Measurements from ENCODE around the gene ATP1B3.
"Not testable (repeated sequence)": the region's sequence is repeated elsewhere in the genome, so short reads cannot be mapped to it uniquely, and the experiment has no call there.

Gene ATP1B3

GRCh38 chr3:141876381-141876890, at the start of gene ATP1B3:
TSS of gene ATP1B3 (plus strand) at chr3:141876643. CDS start at chr3:141876802, 159 bp downstream.
- no peaks in the 10 kb centered on the region for H3K27me3 Mint-ChIP-seq (ENCODE audit: low read depth)
- no peaks in the 10 kb centered on the region for H3K9me3 Mint-ChIP-seq
- H3K36me3 Mint-ChIP-seq (ENCODE audit: low read depth), result peaks cover 2% of the 10 kb centered on the region
- H3K4me1 Mint-ChIP-seq (ENCODE audit: low read depth), result peaks cover 27% of the 10 kb centered on the region
- H3K27ac Mint-ChIP-seq, result peak within 1 kb of the TSS; percentile 90
- H3K4me3 Mint-ChIP-seq, result peak within 1 kb of the TSS; percentile 88

- no peak overlapping the region for H3K27ac Mint-ChIP-seq
Measured at GRCh38 chr3:141828487-141828886, 48.0 kb upstream of the ATP1B3 start.

GRCh38 chr3:141828890-141829289, 47.6 kb upstream of the ATP1B3 start:
- H3K9me3 Mint-ChIP-seq, result no peaks in the 10 kb centered on the region
- no peaks in the 10 kb centered on the region for H3K36me3 Mint-ChIP-seq (ENCODE audit: low read depth)
- H3K4me3 Mint-ChIP-seq, result no peak overlapping the region
- H3K4me1 Mint-ChIP-seq (ENCODE audit: low read depth), result no peaks in the 10 kb centered on the region
- no peak overlapping the region for H3K27ac Mint-ChIP-seq
- peaks cover 9% of the 10 kb centered on the region for H3K27me3 Mint-ChIP-seq (ENCODE audit: low read depth)

More at GRCh38 chr3:141828487-141828886, 48.0 kb upstream of the ATP1B3 start:
- Mint-ChIP-seq H3K4me1 (ENCODE audit: low read depth) (no peaks in the 10 kb centered on the region), H3K27me3 (ENCODE audit: low read depth) (peaks cover 9% of the 10 kb centered on the region), H3K4me3 (no peak overlapping the region), H3K36me3 (ENCODE audit: low read depth) (no peaks in the 10 kb centered on the region), H3K9me3 (no peaks in the 10 kb centered on the region)

- H3K27me3 Mint-ChIP-seq (ENCODE audit: low read depth), result peaks cover 9% of the 10 kb centered on the region
- H3K4me3 Mint-ChIP-seq, result no peak overlapping the region
- no peaks in the 10 kb centered on the region for H3K4me1 Mint-ChIP-seq (ENCODE audit: low read depth)
- no peak overlapping the region for H3K27ac Mint-ChIP-seq
- H3K36me3 Mint-ChIP-seq (ENCODE audit: low read depth), result no peaks in the 10 kb centered on the region
- H3K9me3 Mint-ChIP-seq, result no peaks in the 10 kb centered on the region
Measured at GRCh38 chr3:141830508-141830907, 45.9 kb upstream of the ATP1B3 start.

GRCh38 chr3:141834292-141834691, 42.2 kb upstream of the ATP1B3 start:
- Mint-ChIP-seq H3K4me3 (no peak overlapping the region), H3K27me3 (ENCODE audit: low read depth) (peaks cover 9% of the 10 kb centered on the region), H3K4me1 (ENCODE audit: low read depth) (no peaks in the 10 kb centered on the region), H3K27ac (no peak overlapping the region), H3K9me3 (no peaks in the 10 kb centered on the region), H3K36me3 (ENCODE audit: low read depth) (no peaks in the 10 kb centered on the region)

GRCh38 chr3:141835557-141836229, 40.8 kb upstream of the ATP1B3 start:
- Mint-ChIP-seq H3K27me3 (ENCODE audit: low read depth) (peaks cover 4% of the 10 kb centered on the region), H3K27ac (no peak overlapping the region), H3K4me3 (no peak overlapping the region), H3K9me3 (no peaks in the 10 kb centered on the region), H3K4me1 (ENCODE audit: low read depth) (no peaks in the 10 kb centered on the region), H3K36me3 (ENCODE audit: low read depth) (no peaks in the 10 kb centered on the region)

GRCh38 chr3:141839389-141839788, 37.1 kb upstream of the ATP1B3 start:
- Mint-ChIP-seq H3K36me3 (ENCODE audit: low read depth) (no peaks in the 10 kb centered on the region), H3K27ac (no peak overlapping the region), H3K9me3 (no peaks in the 10 kb centered on the region), H3K27me3 (ENCODE audit: low read depth) (peaks cover 3% of the 10 kb centered on the region), H3K4me3 (no peak overlapping the region), H3K4me1 (ENCODE audit: low read depth) (peaks cover 3% of the 10 kb centered on the region)

GRCh38 chr3:141840737-141841544, 35.5 kb upstream of the ATP1B3 start:
- Mint-ChIP-seq H3K36me3 (ENCODE audit: low read depth) (no peaks in the 10 kb centered on the region), H3K4me1 (ENCODE audit: low read depth) (peaks cover 3% of the 10 kb centered on the region), H3K9me3 (no peaks in the 10 kb centered on the region), H3K27me3 (ENCODE audit: low read depth) (peaks cover 3% of the 10 kb centered on the region), H3K4me3 (no peak overlapping the region), H3K27ac (no peak overlapping the region)

GRCh38 chr3:141844108-141844507, 32.3 kb upstream of the ATP1B3 start:
- H3K4me1 Mint-ChIP-seq (ENCODE audit: low read depth), result peaks cover 3% of the 10 kb centered on the region
- H3K27ac Mint-ChIP-seq, result no peak overlapping the region
- peaks cover 3% of the 10 kb centered on the region for H3K27me3 Mint-ChIP-seq (ENCODE audit: low read depth)
- no peaks in the 10 kb centered on the region for H3K36me3 Mint-ChIP-seq (ENCODE audit: low read depth)
- no peaks in the 10 kb centered on the region for H3K9me3 Mint-ChIP-seq
- H3K4me3 Mint-ChIP-seq, result no peak overlapping the region

GRCh38 chr3:141844812-141845211, 31.6 kb upstream of the ATP1B3 start:
- Mint-ChIP-seq H3K27me3 (ENCODE audit: low read depth) (peaks cover 8% of the 10 kb centered on the region), H3K9me3 (no peaks in the 10 kb centered on the region), H3K27ac (no peak overlapping the region), H3K36me3 (ENCODE audit: low read depth) (no peaks in the 10 kb centered on the region), H3K4me3 (no peak overlapping the region), H3K4me1 (ENCODE audit: low read depth) (peaks cover 3% of the 10 kb centered on the region)

GRCh38 chr3:141845407-141846049, 30.9 kb upstream of the ATP1B3 start:
- peaks cover 8% of the 10 kb centered on the region for H3K27me3 Mint-ChIP-seq (ENCODE audit: low read depth)
- H3K9me3 Mint-ChIP-seq, result no peaks in the 10 kb centered on the region
- H3K4me3 Mint-ChIP-seq, result no peak overlapping the region
- H3K36me3 Mint-ChIP-seq (ENCODE audit: low read depth), result no peaks in the 10 kb centered on the region
- peaks cover 3% of the 10 kb centered on the region for H3K4me1 Mint-ChIP-seq (ENCODE audit: low read depth)
- no peak overlapping the region for H3K27ac Mint-ChIP-seq

- Mint-ChIP-seq H3K9me3 (no peaks in the 10 kb centered on the region), H3K27ac (no peak overlapping the region), H3K36me3 (ENCODE audit: low read depth) (no peaks in the 10 kb centered on the region), H3K27me3 (ENCODE audit: low read depth) (peaks cover 5% of the 10 kb centered on the region), H3K4me1 (ENCODE audit: low read depth) (peaks cover under 1% of the 10 kb centered on the region), H3K4me3 (no peak overlapping the region)
Measured at GRCh38 chr3:141846050-141846433, 30.4 kb upstream of the ATP1B3 start.

GRCh38 chr3:141848159-141848748, 28.2 kb upstream of the ATP1B3 start:
- not testable (repeated sequence) for H3K4me1 Mint-ChIP-seq (ENCODE audit: low read depth); H3K4me3 Mint-ChIP-seq; H3K9me3 Mint-ChIP-seq; H3K27ac Mint-ChIP-seq; H3K27me3 Mint-ChIP-seq (ENCODE audit: low read depth); H3K36me3 Mint-ChIP-seq (ENCODE audit: low read depth)

- H3K27me3 Mint-ChIP-seq (ENCODE audit: low read depth), result peaks cover 5% of the 10 kb centered on the region
- H3K36me3 Mint-ChIP-seq (ENCODE audit: low read depth), result no peaks in the 10 kb centered on the region
- no peak overlapping the region for H3K27ac Mint-ChIP-seq
- no peaks in the 10 kb centered on the region for H3K9me3 Mint-ChIP-seq
- no peak overlapping the region for H3K4me3 Mint-ChIP-seq
- H3K4me1 Mint-ChIP-seq (ENCODE audit: low read depth), result no peaks in the 10 kb centered on the region
Measured at GRCh38 chr3:141849056-141849815, 27.2 kb upstream of the ATP1B3 start.
